Muscle layer of duodenum (tissue), 2 donors: ENCODE measurements around the gene PLEK2.

Source experiments
- H3K27ac ChIP-seq: one replicate; pipeline ENCODE4 v1.7.0; 2013; ENCODE audit warnings: mild to moderate bottlenecking, low read length
- H3K27me3 ChIP-seq: one replicate; pipeline ENCODE4 v1.7.0; 2013; ENCODE audit warnings: low read depth, mild to moderate bottlenecking, control low read depth, low read length
- H3K36me3 ChIP-seq, 2 donors: one replicate each; pipeline ENCODE4 v1.7.0; 2013; ENCODE audit warnings: low read length in 2 of 2, control low read depth in 1 of 2, mild to moderate bottlenecking in 1 of 2; ENCODE audit not compliant: insufficient read depth in 2 of 2, control insufficient read depth in 1 of 2
- H3K4me1 ChIP-seq, 2 donors: one replicate each; pipeline ENCODE4 v1.7.0; 2013; ENCODE audit warnings: low read length in 2 of 2, mild to moderate bottlenecking in 2 of 2, control low read depth in 1 of 2, moderate library complexity in 1 of 2; ENCODE audit not compliant: insufficient read depth in 2 of 2, control insufficient read depth in 1 of 2
- H3K4me3 ChIP-seq, 2 donors: one replicate each; pipeline ENCODE4 v1.7.0; 2013; ENCODE audit warnings: low read length in 2 of 2, low read depth in 1 of 2, mild to moderate bottlenecking in 1 of 2
- H3K9me3 ChIP-seq, 2 donors: one replicate each; pipeline ENCODE4 v1.7.0; 2013; ENCODE audit warnings: low read length in 2 of 2, control low read depth in 1 of 2, mild to moderate bottlenecking in 1 of 2; ENCODE audit not compliant: control insufficient read depth in 1 of 2
- donor health status: healthy.

PLEK2 gene

DNA sequence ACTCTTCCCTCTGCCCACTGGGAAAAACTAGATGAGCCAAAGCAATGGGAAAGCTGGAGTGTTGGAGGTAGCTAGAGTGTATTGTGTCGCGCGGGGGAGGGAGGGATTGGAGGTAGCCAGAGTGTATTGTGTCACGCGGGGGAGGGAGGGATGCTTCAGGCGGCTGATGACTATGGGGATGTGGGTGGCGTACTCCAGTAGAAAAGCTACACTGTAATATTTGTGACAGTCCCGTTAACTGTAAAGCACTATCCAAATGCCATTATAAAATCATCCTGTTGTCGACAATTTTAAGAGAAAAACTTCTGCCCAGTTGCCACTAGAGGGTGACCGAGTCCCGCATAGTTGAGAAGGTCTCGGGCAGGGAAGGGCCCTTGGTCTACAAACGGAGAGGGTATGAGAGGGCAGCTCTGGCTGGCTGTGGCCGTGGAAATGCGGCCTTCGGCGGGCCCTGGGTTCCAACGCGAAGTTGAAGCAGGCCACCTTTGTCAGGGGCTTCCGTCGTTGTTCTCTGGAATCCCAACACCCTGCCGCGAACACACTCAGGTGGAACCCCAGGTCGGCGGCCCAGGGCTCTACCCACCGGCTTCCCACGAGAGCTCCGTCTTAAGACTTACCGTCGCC, 15.1 kb upstream of the PLEK2 start:
- H3K4me3 ChIP-seq = no peak overlapping the region
- peaks cover 0 to 5% of the 10 kb centered on the region in 2 donors for H3K4me1 ChIP-seq
- no peaks in the 10 kb centered on the region for H3K27me3 ChIP-seq
- no peaks in the 10 kb centered on the region for H3K36me3 ChIP-seq
- no peak overlapping the region for H3K27ac ChIP-seq
- H3K9me3 ChIP-seq = no peaks in the 10 kb centered on the region

DNA sequence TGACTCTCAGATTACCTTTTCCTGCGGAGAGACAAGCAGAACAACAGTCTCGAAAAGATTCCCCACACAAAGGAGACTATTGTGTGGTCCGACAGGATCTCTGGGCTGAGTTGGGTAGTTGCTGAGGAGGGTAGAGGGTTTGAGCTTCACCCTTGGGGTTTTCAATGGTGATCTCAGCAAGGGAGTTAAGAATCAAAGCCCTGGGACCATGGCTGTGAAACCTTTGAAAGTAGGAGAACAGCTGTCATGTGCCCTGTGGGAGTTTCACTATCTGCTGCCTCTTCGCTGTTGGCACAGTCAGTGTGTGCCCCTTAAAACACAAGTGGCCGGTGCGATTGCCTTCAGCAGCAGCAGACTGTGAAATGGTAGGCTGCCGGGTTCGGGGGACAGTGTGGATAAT, 14.2 kb upstream of the PLEK2 start:
- Histone ChIP-seq H3K27ac (no peak overlapping the region), H3K4me1 (peaks cover 0 to 5% of the 10 kb centered on the region in 2 donors), H3K36me3 (no peaks in the 10 kb centered on the region), H3K4me3 (no peak overlapping the region), H3K9me3 (no peaks in the 10 kb centered on the region), H3K27me3 (no peaks in the 10 kb centered on the region)

DNA sequence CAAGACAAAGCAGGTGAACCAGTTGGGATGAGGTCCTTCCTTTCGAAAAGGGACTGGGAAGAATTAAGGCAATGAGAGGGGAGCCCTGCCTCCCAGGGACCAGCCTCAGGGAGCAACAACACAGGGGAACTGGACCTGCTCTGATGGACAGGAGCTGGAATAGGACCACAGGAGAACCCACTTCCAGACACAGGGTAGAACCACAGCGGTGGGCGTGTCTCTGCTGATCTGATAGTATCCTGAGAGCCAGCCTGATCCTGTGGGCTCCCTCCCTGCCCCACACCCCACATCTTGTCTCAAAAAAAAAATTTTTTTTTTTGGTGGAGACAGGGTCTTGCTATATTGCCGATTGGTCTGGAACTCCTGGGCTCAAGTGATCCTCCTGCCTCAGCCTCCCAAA, 13.6 kb upstream of the PLEK2 start:
- H3K4me3 ChIP-seq = no peak overlapping the region
- H3K9me3 ChIP-seq = no peaks in the 10 kb centered on the region
- H3K27ac ChIP-seq = no peak overlapping the region
- H3K27me3 ChIP-seq = no peaks in the 10 kb centered on the region
- peaks cover 0 to 5% of the 10 kb centered on the region in 2 donors for H3K4me1 ChIP-seq
- H3K36me3 ChIP-seq = no peaks in the 10 kb centered on the region

DNA sequence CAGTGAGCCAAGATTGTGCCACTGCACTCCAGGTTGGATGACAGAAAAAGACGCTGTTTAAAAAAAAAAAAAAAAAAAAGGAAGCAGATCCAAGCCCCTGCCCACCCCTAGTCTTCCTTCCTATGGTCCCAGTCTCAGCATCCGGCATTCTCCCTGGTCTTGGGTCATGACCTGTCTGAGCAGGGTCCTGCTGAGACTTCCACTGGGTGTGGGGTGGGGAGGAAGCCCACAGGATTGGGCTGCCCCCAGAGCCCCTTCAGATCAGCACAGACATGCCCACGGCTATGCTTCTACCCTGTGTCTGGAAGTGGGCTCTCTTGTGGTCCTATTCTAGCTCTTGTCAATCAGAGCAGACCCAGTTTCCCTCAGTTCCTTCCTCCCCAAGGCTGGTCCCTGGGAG, 12.6 kb upstream of the PLEK2 start:
- no peak overlapping the region for H3K4me3 ChIP-seq
- no peaks in the 10 kb centered on the region for H3K27me3 ChIP-seq
- no peaks in the 10 kb centered on the region for H3K9me3 ChIP-seq
- no peaks in the 10 kb centered on the region for H3K36me3 ChIP-seq
- H3K4me1 ChIP-seq = peaks cover 0 to 5% of the 10 kb centered on the region in 2 donors
- no peak overlapping the region for H3K27ac ChIP-seq

DNA sequence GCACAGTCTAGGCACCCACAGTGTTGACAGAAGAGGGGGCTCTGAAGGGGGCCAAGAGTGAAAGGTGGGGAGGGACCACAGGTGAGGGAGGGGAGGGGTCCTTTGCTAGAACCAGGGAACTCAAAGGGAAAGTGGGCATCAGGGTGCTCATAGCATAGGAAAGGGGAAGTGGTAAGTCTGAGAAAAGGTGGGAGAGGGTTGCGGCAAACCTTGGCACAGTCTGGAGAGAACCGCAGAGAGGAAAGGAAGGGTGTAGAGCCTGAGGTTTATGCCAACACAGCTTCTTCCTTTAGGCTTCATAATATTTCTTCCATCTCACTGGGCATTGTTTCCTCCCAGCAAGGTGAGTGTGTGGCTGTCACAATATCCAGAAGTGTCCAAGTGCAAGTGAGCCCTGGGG, 11.5 kb upstream of the PLEK2 start:
- Histone ChIP-seq H3K27ac (no peak overlapping the region), H3K27me3 (no peaks in the 10 kb centered on the region), H3K4me1 (peaks cover 0 to 5% of the 10 kb centered on the region in 2 donors), H3K9me3 (no peaks in the 10 kb centered on the region), H3K36me3 (no peaks in the 10 kb centered on the region), H3K4me3 (no peak overlapping the region)

DNA sequence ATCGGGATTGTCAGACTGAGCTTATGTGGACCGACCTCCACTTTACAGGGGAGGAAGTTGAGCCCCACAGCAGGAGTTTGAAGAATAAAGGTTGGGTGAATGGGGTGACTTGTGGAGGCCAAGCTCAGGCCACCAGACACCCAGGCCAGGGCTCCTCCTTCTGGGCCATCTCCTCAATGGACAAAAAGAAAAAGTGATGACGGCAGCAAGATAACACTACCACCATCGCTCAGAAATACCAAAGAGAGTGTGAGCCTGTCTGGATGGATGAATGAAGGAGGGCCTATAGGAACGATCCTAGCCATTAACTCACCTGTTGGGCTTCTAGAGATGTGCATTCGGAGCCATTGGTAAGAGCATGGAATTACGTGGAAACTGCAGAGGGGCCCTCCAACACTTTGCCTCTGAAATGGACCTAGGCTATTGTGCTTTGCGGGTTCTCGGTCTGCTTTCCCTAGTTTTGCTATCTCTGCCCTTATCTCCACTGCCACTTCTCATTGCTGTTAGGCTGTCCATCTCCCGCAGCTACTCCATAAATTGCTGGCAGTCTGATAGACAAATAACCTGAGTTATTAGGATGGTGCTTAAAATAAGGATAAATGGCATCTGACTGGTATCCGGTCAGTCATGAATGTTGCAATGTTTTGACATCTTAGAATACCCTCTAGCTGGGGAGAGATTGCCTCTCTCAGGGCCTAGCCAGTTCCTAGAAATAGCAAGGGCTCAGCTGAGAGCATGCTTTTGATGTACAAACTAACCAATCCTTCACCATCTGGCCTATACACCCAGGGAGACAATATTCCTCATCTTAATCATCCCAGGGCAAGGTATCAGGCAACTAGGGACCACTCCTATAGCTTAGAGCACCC, 9.6 kb upstream of the PLEK2 start:
- Histone ChIP-seq H3K4me3 (no peak overlapping the region), H3K4me1 (no peaks in the 10 kb centered on the region), H3K36me3 (no peaks in the 10 kb centered on the region), H3K27ac (no peak overlapping the region), H3K9me3 (no peaks in the 10 kb centered on the region), H3K27me3 (no peaks in the 10 kb centered on the region)

DNA sequence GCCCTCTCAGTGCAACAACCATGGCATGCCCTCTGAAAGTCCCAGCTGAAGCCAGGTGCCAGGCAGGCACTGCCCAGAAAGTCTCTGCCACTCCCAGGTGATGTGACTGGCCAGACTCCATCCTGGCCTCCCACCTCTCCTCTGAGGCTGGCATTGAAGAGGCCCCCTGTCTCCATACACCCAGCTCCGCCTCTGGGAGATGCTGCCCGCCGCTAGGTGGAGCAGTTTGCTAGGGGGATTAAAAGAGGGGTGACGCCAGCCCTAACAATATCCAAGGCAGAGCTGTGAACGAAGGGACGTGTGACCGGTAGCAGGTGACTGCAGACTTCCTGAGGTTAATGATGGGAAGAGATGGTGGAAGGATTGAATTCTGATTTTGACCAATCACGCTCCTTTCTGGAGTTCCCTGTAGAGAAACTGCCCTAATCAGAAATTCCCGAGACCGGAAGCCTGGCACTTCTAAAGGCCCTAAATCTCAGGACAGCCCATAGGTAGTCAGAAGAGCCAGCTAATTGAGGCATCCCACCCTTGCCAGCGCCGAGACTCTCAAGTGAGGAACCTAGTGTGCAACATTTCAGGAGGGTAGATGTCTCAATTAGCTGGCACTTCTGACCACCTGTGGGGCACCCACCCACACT, 8.3 kb upstream of the PLEK2 start:
- Histone ChIP-seq H3K27me3 (no peaks in the 10 kb centered on the region), H3K4me1 (no peaks in the 10 kb centered on the region), H3K36me3 (no peaks in the 10 kb centered on the region), H3K9me3 (no peaks in the 10 kb centered on the region), H3K27ac (no peak overlapping the region), H3K4me3 (no peak overlapping the region)

DNA sequence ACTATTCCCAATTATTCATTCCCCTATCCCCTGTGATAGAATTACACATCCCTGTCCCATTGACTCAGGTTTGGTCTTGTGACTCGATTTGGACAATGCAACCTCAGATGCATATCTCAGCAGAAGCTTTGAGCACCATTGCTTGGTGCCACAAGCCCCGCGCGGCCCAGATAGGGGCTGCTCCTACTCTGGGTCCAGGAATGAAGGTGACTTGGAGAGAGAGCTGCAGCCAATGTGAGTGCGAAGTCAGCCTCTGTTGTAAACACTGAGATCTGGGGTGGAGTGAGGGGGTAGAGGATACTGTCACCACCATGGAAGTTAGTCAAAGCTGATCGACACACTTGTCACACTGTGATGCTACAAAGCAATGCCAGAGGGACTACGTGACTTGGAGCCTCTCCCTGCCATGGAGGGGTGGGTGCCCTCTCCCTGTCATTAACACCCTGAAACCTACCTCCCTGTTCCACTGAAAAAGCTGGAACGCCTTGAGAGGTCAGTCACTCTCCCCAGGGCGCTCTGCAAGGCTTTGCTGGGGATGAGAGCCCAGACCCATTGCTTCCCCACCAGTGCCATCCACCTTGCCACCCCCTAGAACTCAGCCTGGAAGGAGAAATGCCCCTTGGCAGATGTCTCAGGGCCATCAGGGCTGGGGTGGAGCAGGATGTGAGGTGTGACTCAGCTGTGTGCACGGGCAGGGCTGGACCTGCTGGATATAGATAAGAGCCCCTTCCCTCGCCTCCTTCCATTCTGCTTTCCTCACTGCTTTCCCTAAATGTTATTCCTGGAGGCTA, 6.6 kb upstream of the PLEK2 start:
- no peaks in the 10 kb centered on the region for H3K27me3 ChIP-seq
- no peaks in the 10 kb centered on the region for H3K9me3 ChIP-seq
- no peaks in the 10 kb centered on the region for H3K4me1 ChIP-seq
- H3K4me3 ChIP-seq = no peak overlapping the region
- no peak overlapping the region for H3K27ac ChIP-seq
- H3K36me3 ChIP-seq = no peaks in the 10 kb centered on the region

DNA sequence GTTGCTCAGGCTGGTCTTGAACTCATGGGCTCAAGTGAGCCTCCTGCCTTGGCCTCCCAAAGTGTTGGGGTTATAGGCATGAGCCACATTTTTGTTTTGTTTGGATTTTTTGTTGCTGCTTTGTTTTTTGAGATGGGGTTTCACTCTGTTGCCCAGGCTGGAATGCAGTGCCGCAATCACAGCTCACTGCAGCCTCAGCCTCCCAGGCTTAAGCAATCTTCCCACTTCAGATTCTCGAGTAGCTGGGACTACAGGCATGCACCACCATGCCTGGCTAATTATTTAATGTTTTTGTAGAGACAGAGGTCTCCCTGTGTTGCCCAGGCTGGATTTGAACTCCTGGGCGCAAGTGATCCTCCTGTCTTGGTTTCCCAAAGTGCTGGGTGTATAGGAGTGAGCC, 5.7 kb upstream of the PLEK2 start:
- Histone ChIP-seq H3K27ac (no peak overlapping the region), H3K4me3 (no peak overlapping the region), H3K9me3 (no peaks in the 10 kb centered on the region), H3K27me3 (no peaks in the 10 kb centered on the region), H3K36me3 (no peaks in the 10 kb centered on the region), H3K4me1 (no peaks in the 10 kb centered on the region)

DNA sequence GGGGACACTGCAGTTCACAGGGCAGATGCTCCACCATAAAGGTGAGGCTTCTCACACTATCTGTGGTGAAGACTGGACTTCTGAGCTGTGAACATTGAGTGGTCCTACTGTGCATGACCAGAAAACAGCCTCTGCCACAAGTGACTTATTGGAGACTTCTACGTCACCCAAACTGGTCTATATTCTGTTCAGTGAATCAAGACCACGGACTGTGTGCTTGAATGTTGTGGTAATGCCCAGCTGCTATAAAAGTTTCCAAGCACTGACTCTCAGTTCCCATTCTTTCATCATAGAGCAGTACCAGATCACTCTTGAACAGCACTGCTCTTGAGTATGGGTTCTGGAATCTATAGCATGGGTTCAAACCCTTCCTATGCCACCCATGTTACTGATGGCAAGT, 4.8 kb upstream of the PLEK2 start:
- no peak overlapping the region for H3K27ac ChIP-seq

DNA sequence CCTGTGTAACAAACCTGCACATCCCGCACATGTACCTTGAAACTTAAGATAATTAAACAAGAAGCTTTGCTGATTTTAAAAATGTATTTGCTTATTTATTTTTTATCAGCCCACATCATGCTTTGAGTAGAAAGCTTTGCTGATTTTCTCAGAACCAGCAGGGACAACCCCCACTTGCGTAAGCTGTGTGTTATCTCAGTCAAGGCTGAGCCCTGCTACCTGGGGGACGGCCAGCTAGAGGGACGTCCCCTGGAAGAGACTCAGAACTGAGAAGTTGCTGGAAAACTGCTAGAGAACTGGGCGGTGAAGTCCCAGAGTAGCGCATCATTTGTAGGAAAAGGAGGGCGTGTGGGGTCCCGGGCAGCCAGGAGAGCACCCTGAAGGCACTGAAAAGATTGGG, 4.1 kb upstream of the PLEK2 start:
- H3K4me1 ChIP-seq = peaks cover 0 to 12% of the 10 kb centered on the region in 2 donors
- no peak overlapping the region for H3K27ac ChIP-seq
- no peaks in the 10 kb centered on the region for H3K27me3 ChIP-seq
- no peak overlapping the region for H3K4me3 ChIP-seq
- no peaks in the 10 kb centered on the region for H3K9me3 ChIP-seq
- H3K36me3 ChIP-seq = no peaks in the 10 kb centered on the region

More for the DNA sequence above, 4.8 kb upstream of the PLEK2 start:
- Histone ChIP-seq H3K4me3 (no peak overlapping the region), H3K4me1 (peaks cover 0 to 5% of the 10 kb centered on the region in 2 donors), H3K27me3 (no peaks in the 10 kb centered on the region), H3K36me3 (no peaks in the 10 kb centered on the region), H3K9me3 (no peaks in the 10 kb centered on the region)
